ENCODE measurements around the gene ERVFRD-1.
"Not testable (repeated sequence)": the region's sequence is repeated elsewhere in the genome, so short reads cannot be mapped to it uniquely, and the experiment has no call there.

The ERVFRD-1 gene

GRCh38 chr6:11121851-11122250 lies 10.3 kb upstream of the ERVFRD-1 start:
- H3K4me1 ChIP-seq (ENCODE audit: control insufficient read depth, insufficient read depth, low read length) = peaks cover 24% of the 10 kb centered on the region
- H3K9me3 ChIP-seq (ENCODE audit: control insufficient read depth, low read length) = no peaks in the 10 kb centered on the region
- no peaks in the 10 kb centered on the region for H3K36me3 ChIP-seq (ENCODE audit: control insufficient read depth, insufficient read depth, low read length)
- H3K9ac ChIP-seq (ENCODE audit: low read length) = no peak overlapping the region
- H3K27me3 ChIP-seq (ENCODE audit: control insufficient read depth, insufficient read depth, low read length) = no peaks in the 10 kb centered on the region
- no peak overlapping the region for H3K4me3 ChIP-seq (ENCODE audit: low read length)

GRCh38 chr6:11120271-11121005 lies 8.9 kb upstream of the ERVFRD-1 start:
- no peak overlapping the region for H3K9ac ChIP-seq (ENCODE audit: low read length)
- no peak overlapping the region for H3K4me3 ChIP-seq (ENCODE audit: low read length)
- no peaks in the 10 kb centered on the region for H3K36me3 ChIP-seq (ENCODE audit: control insufficient read depth, insufficient read depth, low read length)
- H3K9me3 ChIP-seq (ENCODE audit: control insufficient read depth, low read length) = no peaks in the 10 kb centered on the region
- peaks cover 24% of the 10 kb centered on the region for H3K4me1 ChIP-seq (ENCODE audit: control insufficient read depth, insufficient read depth, low read length)
- H3K27me3 ChIP-seq (ENCODE audit: control insufficient read depth, insufficient read depth, low read length) = no peaks in the 10 kb centered on the region

DNA sequence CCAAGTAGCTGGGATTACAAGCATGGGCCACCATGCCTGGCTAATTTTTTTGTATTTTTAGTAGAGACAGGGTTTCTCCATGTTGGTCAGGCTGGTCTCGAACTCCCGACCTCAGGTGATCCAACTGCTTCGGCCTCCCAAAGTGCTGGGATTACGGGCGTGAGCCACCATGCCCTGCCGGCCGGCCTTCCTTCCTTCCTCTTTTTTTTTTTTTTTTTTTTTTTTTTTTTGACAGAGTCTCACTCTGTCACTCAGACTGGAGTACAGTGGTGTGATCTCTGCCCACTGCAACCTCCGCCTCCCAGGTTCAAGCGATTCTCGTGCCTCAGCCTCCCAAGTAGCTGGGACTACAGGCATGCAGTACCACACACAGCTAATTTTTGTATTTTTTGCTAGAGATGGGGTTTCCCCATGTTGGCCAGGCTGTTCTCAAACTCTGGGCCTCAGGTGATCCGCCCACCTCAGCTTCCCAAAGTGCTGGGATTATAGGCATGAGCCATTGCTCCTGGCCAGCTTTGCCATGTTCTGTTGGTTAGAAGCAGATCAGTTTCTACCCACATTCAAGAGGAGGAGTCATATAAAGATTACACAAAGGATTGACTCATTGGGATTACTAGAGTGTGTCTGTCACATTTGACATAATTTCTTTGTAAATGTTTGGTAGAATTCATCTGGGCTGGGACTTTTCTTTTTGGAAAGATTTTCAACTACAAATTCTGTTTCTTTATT lies 4.4 kb upstream of the ERVFRD-1 start:
- not testable (repeated sequence) for H3K9me3 ChIP-seq (ENCODE audit: control insufficient read depth, low read length); H3K4me3 ChIP-seq (ENCODE audit: low read length); H3K36me3 ChIP-seq (ENCODE audit: control insufficient read depth, insufficient read depth, low read length); H3K9ac ChIP-seq (ENCODE audit: low read length); H3K27me3 ChIP-seq (ENCODE audit: control insufficient read depth, insufficient read depth, low read length)
- H3K4me1 ChIP-seq (ENCODE audit: control insufficient read depth, insufficient read depth, low read length) = peaks cover 14% of the 10 kb centered on the region

DNA sequence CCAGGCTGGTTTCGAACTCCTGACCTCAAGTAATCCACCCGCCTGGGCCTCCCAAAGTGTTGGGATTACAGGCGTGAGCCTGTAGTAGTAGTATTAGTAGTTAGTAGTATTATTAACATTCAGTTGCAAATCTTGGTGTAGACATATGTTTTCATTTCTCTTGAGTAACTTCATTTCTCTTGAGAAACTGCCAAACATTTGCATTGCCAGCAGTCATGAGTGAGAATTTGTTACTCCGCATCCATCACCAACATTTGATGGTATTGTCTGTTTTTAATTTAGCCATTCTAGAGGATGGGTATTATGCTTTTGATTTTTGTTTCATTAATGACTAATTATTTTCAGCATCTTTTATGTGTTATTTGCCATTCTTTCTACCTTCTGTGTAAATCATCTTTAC lies 1.5 kb upstream of the ERVFRD-1 start:
- no peaks in the 10 kb centered on the region for H3K27me3 ChIP-seq (ENCODE audit: control insufficient read depth, insufficient read depth, low read length)
- no peak overlapping the region for H3K4me3 ChIP-seq (ENCODE audit: low read length)
- no peaks in the 10 kb centered on the region for H3K4me1 ChIP-seq (ENCODE audit: control insufficient read depth, insufficient read depth, low read length)
- no peaks in the 10 kb centered on the region for H3K9me3 ChIP-seq (ENCODE audit: control insufficient read depth, low read length)
- H3K9ac ChIP-seq (ENCODE audit: low read length) = no peak overlapping the region
- H3K36me3 ChIP-seq (ENCODE audit: control insufficient read depth, insufficient read depth, low read length) = no peaks in the 10 kb centered on the region

DNA sequence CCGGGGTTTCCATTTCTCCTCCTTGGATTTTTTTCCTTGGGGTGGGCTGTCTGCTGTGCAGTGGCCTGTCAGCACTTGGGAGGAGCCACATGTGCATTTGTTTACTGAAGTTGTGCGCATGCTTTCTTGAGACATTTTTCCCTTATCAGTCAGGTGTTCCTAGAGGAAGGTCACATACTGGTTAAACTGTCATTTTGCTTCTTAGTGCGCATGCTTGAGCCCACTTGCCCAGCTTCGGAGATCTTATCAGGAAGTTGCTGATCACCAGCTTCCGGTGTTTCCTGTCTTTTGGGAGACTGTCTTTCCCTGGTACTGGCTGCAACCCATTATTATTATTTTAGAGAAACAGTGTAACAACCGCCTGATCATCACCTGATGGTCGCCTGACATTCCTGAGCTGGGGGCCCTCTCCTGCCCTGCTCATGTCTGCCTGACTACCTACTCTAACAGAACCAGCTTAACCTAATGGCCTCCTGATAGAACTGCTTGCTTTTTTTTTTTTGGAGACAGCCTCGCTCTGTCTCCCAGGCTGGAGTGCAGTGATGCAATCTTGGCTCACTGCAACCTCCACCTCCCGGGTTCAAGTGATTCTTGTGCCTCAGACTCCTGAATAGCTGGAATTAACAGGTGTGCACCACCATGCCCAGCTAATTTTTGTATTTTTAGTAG lies 378 bp upstream of the ERVFRD-1 start:
- Histone ChIP-seq H3K4me1 (ENCODE audit: control insufficient read depth, insufficient read depth, low read length) (no peaks in the 10 kb centered on the region), H3K9me3 (ENCODE audit: control insufficient read depth, low read length) (no peaks in the 10 kb centered on the region), H3K27me3 (ENCODE audit: control insufficient read depth, insufficient read depth, low read length) (no peaks in the 10 kb centered on the region), H3K4me3 (ENCODE audit: low read length) (no peak overlapping the region), H3K9ac (ENCODE audit: low read length) (no peak overlapping the region), H3K36me3 (ENCODE audit: control insufficient read depth, insufficient read depth, low read length) (no peaks in the 10 kb centered on the region)

- no peaks in the 10 kb centered on the region for H3K9me3 ChIP-seq (ENCODE audit: control insufficient read depth, low read length)
- H3K4me1 ChIP-seq (ENCODE audit: control insufficient read depth, insufficient read depth, low read length) = no peaks in the 10 kb centered on the region
- no peaks in the 10 kb centered on the region for H3K36me3 ChIP-seq (ENCODE audit: control insufficient read depth, insufficient read depth, low read length)
- no peak overlapping the region for H3K4me3 ChIP-seq (ENCODE audit: low read length)
- no peaks in the 10 kb centered on the region for H3K27me3 ChIP-seq (ENCODE audit: control insufficient read depth, insufficient read depth, low read length)
- H3K9ac ChIP-seq (ENCODE audit: low read length) = no peak overlapping the region
Measured at GRCh38 chr6:11108726-11109125, 2.8 kb downstream of the ERVFRD-1 start.

DNA sequence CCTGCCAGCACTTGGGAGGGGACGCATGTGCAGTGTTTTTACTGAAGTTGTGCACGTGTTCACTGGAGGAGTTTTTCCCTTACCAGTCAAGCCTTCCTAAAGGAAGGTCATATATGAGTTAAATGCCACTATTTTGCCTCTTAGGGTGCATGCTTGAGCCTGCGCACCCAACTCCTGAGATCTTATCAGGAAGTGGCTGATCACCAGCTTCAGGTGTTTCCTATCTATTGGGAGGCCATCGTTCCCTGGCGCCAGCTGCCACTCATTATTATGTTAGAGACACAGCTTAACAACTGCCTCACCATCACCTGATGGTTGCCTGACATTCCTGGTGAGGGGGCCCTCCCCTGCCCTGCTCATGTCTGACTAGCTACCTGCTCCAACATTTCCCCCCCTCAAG lies 8.5 kb downstream of the ERVFRD-1 start:
- H3K36me3 ChIP-seq (ENCODE audit: control insufficient read depth, insufficient read depth, low read length) = no peaks in the 10 kb centered on the region
- no peak overlapping the region for H3K4me3 ChIP-seq (ENCODE audit: low read length)
- no peaks in the 10 kb centered on the region for H3K27me3 ChIP-seq (ENCODE audit: control insufficient read depth, insufficient read depth, low read length)
- H3K9me3 ChIP-seq (ENCODE audit: control insufficient read depth, low read length) = no peaks in the 10 kb centered on the region
- H3K4me1 ChIP-seq (ENCODE audit: control insufficient read depth, insufficient read depth, low read length) = no peaks in the 10 kb centered on the region
- H3K9ac ChIP-seq (ENCODE audit: low read length) = no peak overlapping the region

DNA sequence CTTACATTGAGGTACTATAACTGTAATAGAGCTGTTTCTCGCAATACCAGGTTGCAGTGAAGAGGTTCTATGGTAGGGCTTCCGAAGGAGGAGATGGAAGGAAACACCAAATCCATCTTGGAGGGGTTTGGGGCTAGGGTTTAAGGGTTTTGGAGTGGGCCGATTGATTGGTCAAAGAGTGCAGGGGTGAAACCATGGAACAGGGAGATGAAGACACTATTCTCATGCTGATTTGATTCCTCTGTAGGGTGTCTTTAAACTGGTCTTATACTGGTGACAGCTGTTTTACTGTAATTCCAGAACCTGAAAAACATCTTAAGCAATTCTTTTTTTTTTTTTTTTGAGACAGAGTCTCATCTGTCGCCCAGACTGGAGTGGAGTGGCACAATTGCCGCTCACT lies 10.1 kb downstream of the ERVFRD-1 start:
- H3K4me1 ChIP-seq (ENCODE audit: control insufficient read depth, insufficient read depth, low read length) = no peaks in the 10 kb centered on the region
- no peaks in the 10 kb centered on the region for H3K9me3 ChIP-seq (ENCODE audit: control insufficient read depth, low read length)
- H3K36me3 ChIP-seq (ENCODE audit: control insufficient read depth, insufficient read depth, low read length) = no peaks in the 10 kb centered on the region
- H3K27me3 ChIP-seq (ENCODE audit: control insufficient read depth, insufficient read depth, low read length) = no peaks in the 10 kb centered on the region
- no peak overlapping the region for H3K4me3 ChIP-seq (ENCODE audit: low read length)
- no peak overlapping the region for H3K9ac ChIP-seq (ENCODE audit: low read length)

DNA sequence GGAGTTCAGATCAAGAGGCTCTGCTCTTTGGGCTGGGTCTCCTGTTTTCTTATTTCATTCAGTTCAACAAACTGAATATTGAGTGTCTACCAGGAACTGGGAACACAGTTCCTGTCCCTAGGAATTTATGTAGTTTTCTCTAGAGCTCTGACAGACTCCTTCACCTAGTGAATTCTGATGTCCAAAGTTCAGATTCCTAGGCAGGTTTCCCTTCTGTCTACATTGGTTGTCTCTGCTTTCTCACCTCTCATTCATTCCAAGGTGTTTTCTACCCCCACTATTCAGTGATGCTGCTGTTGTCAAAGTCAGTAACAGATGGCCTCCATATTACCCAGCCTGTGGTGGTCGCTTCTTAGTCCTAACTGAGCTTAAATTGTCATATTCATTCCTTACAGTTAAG lies 13.5 kb downstream of the ERVFRD-1 start:
- Histone ChIP-seq H3K27me3 (ENCODE audit: control insufficient read depth, insufficient read depth, low read length) (no peaks in the 10 kb centered on the region), H3K4me3 (ENCODE audit: low read length) (no peak overlapping the region), H3K36me3 (ENCODE audit: control insufficient read depth, insufficient read depth, low read length) (no peaks in the 10 kb centered on the region), H3K9ac (ENCODE audit: low read length) (no peak overlapping the region), H3K9me3 (ENCODE audit: control insufficient read depth, low read length) (no peaks in the 10 kb centered on the region), H3K4me1 (ENCODE audit: control insufficient read depth, insufficient read depth, low read length) (no peaks in the 10 kb centered on the region)

DNA sequence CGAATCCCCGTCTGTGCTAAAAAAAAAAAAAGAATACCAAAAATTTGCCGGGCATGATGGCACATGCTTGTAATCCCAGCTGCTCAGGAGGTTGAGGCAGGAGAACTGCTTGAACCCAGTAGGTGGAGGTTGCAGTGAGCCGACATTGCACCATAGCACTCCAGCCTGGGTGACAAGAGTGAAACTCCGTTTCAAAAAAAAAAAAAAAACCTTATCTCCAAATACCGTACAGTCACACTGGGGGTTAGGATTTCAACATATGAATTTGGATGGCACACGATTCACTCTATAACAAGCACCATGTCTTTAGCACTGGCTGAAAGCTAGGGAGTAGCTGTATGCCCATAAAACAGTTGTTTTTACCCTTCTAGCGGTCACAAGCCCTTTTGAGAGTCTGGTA lies 14.0 kb downstream of the ERVFRD-1 start:
- H3K27me3 ChIP-seq (ENCODE audit: control insufficient read depth, insufficient read depth, low read length) = no peaks in the 10 kb centered on the region
- H3K36me3 ChIP-seq (ENCODE audit: control insufficient read depth, insufficient read depth, low read length) = no peaks in the 10 kb centered on the region
- H3K9ac ChIP-seq (ENCODE audit: low read length) = no peak overlapping the region
- no peak overlapping the region for H3K4me3 ChIP-seq (ENCODE audit: low read length)
- H3K4me1 ChIP-seq (ENCODE audit: control insufficient read depth, insufficient read depth, low read length) = no peaks in the 10 kb centered on the region
- no peaks in the 10 kb centered on the region for H3K9me3 ChIP-seq (ENCODE audit: control insufficient read depth, low read length)

DNA sequence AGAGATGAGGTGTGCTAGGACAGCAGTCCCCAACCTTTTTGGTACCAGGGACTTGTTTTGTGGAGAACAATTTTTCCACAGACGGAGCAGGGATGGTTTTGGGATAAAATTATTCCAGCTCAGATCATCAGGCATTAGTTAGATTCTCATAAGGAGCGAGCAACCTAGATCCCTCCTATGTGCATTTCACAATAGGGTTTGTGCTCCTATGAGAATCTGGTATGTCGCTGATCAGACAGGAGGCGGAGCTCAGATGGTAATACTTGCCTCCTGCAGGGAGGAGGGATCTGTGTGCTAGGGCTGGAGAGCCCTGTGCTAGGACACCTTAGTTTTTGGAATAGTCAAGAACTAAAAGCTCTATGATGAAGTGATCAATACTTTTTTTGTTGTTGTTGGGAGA lies 15.4 kb downstream of the ERVFRD-1 start:
- Histone ChIP-seq H3K4me1 (ENCODE audit: control insufficient read depth, insufficient read depth, low read length) (no peaks in the 10 kb centered on the region), H3K36me3 (ENCODE audit: control insufficient read depth, insufficient read depth, low read length) (no peaks in the 10 kb centered on the region), H3K27me3 (ENCODE audit: control insufficient read depth, insufficient read depth, low read length) (no peaks in the 10 kb centered on the region), H3K9me3 (ENCODE audit: control insufficient read depth, low read length) (no peaks in the 10 kb centered on the region), H3K4me3 (ENCODE audit: low read length) (no peak overlapping the region), H3K9ac (ENCODE audit: low read length) (no peak overlapping the region)

DNA sequence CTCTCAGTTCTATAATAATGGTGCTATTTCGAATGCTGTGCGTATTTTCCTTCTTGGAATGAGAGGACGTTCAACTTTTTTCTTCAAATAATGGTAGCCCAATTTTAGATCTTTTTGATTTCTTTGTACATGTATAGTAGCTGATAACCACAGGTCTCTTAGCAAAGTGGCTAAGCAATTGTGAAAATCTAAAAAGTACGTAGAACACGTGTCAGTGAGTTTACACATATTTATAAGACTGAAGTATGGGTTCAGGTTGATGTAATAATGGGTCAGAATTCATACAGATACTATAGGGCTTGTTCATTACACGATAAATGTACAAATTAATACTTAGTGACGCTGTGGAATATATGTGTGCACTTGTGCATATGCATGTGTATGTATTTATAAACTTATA lies 16.6 kb downstream of the ERVFRD-1 start:
- H3K4me3 ChIP-seq (ENCODE audit: low read length) = no peak overlapping the region
- H3K27me3 ChIP-seq (ENCODE audit: control insufficient read depth, insufficient read depth, low read length) = no peaks in the 10 kb centered on the region
- H3K9me3 ChIP-seq (ENCODE audit: control insufficient read depth, low read length) = no peaks in the 10 kb centered on the region
- no peaks in the 10 kb centered on the region for H3K36me3 ChIP-seq (ENCODE audit: control insufficient read depth, insufficient read depth, low read length)
- no peaks in the 10 kb centered on the region for H3K4me1 ChIP-seq (ENCODE audit: control insufficient read depth, insufficient read depth, low read length)
- H3K9ac ChIP-seq (ENCODE audit: low read length) = peak overlapping the region; percentile 72
